PC-3 (cell line): ENCODE data around the gene SCD. TPM values are rescaled to one million over a fixed set of nuclear protein-coding genes. Genes with fewer than 3 reads are reported as not detected.

ENCODE experiments used
- ATAC-seq: fragments of 200-7000 bp; cut with Tn5 transposase; 2 replicates; pipeline ENCODE4 v1.9.1; 2020; ENCODE audit warnings: mild to moderate bottlenecking, moderate library complexity
- BruUV-seq: library from RNA; stranded (reverse); fragments of 400-500 nt; replicated peaks from 2 replicates; lab custom pipeline; 2021; lab: Mats Ljungman, UMichigan
- CTCF ChIA-PET: fragments of 300-600 bp; sonication (Branson Sonifier 250); formaldehyde crosslinking; loops from one replicate; lab custom pipeline; 2022; ENCODE audit warnings: antibody characterized with exemption; lab: Charles Lee
- POLR2A ChIA-PET: fragments of 300-600 bp; sonication (Branson Sonifier 250); formaldehyde crosslinking; loops from one replicate; lab custom pipeline; 2022; ENCODE audit warnings: antibody characterized with exemption; ENCODE audit not compliant: unreplicated experiment; lab: Charles Lee
- DNase-seq: peaks from one replicate; pipeline ENCODE4 v3.0.0-alpha.2; 2015
- H2AFZ ChIP-seq: fragments of 300-600 bp; sonication (generic); 2 replicates; pipeline ENCODE4 v1.6.0; 2016; ENCODE audit warnings: antibody characterized with exemption, low read length
- H3F3A ChIP-seq: fragments of 300-600 bp; sonication (generic); one replicate; pipeline ENCODE4 v1.6.0; 2017; ENCODE audit warnings: antibody characterized with exemption, low read length, control low read depth, mild to moderate bottlenecking; ENCODE audit not compliant: unreplicated experiment
- H3K27ac ChIP-seq: fragments of 300-600 bp; sonication (generic); 2 replicates; pipeline ENCODE4 v1.5.1; 2016; ENCODE audit warnings: mild to moderate bottlenecking, low read length
- H3K27me3 ChIP-seq: fragments of 300-600 bp; sonication (generic); 2 replicates; pipeline ENCODE4 v1.6.1; 2016; ENCODE audit warnings: low read length, mixed read lengths
- H3K36me3 ChIP-seq: fragments of 300-600 bp; sonication (generic); 2 replicates; pipeline ENCODE4 v1.6.1; 2016; ENCODE audit warnings: low read depth, mixed run types, low read length, mixed read lengths
- H3K4me1 ChIP-seq: fragments of 300-600 bp; sonication (generic); 2 replicates; pipeline ENCODE4 v1.5.1; 2016; ENCODE audit warnings: low read length; ENCODE audit not compliant: insufficient read depth
- H3K4me2 ChIP-seq: fragments of 300-600 bp; sonication (generic); 2 replicates; pipeline ENCODE4 v1.6.0; 2016; ENCODE audit warnings: low read length
- H3K4me3 ChIP-seq: fragments of 300-600 bp; sonication (generic); 2 replicates; pipeline ENCODE4 v1.5.1; 2016; ENCODE audit warnings: mild to moderate bottlenecking, low read length, mixed read lengths
- H3K79me2 ChIP-seq: fragments of 300-600 bp; sonication (generic); 2 replicates; pipeline ENCODE4 v1.6.1; 2017; ENCODE audit warnings: low read length, mixed read lengths
- H3K9ac ChIP-seq: fragments of 300-600 bp; sonication (generic); 2 replicates; pipeline ENCODE4 v1.6.0; 2016; ENCODE audit warnings: mild to moderate bottlenecking, low read length
- H3K9me2 ChIP-seq: fragments of 300-600 bp; sonication (generic); replicated peaks from 2 replicates; pipeline ENCODE4 v1.6.1; 2016; ENCODE audit warnings: mixed run types, low read length, mixed read lengths
- H3K9me3 ChIP-seq: fragments of 300-600 bp; sonication (generic); 2 replicates; pipeline ENCODE4 v1.6.1; 2016; ENCODE audit warnings: low read length, mixed read lengths
- H4K20me1 ChIP-seq: fragments of 300-600 bp; sonication (generic); 2 replicates; pipeline ENCODE4 v1.6.1; 2016; ENCODE audit warnings: low read length, mixed read lengths
- EZH2 ChIP-seq: fragments of 300-600 bp; sonication (generic); IDR thresholded peaks from one replicate; pipeline ENCODE4 v1.6.1; 2017; ENCODE audit warnings: antibody characterized with exemption, mild to moderate bottlenecking, low read length; ENCODE audit not compliant: unreplicated experiment
- EZH2phosphoT487 ChIP-seq: fragments of 300-600 bp; sonication (generic); IDR thresholded peaks from 2 replicates; pipeline ENCODE4 v1.6.1; 2018; ENCODE audit warnings: mild to moderate bottlenecking, antibody characterized with exemption, low read length, borderline replicate concordance
- intact Hi-C: fragments of 100-400 bp; cut with micrococcal nuclease; formaldehyde crosslinking; loops from 2 replicates; pipeline ENCODE4 v1.9.0; 2023
- total RNA-seq: library from RNA; depleted of rRNA; stranded (reverse); fragments of >200 nt; gene quantifications from 2 replicates; pipeline ENCODE4 v1.2.3, GENCODE V29; 2014
- TF ChIP-seq, protein P1 (sequence below): fragments of 300-600 bp; sonication (generic); conservative IDR thresholded peaks from 2 replicates; pipeline ENCODE4 v1.5.1; 2017; ENCODE audit warnings: antibody characterized with exemption, low read depth, mild to moderate bottlenecking, low read length

Gene SCD
- total RNA-seq, 1 experiment from 2014 or later: 121 TPM

DNA sequence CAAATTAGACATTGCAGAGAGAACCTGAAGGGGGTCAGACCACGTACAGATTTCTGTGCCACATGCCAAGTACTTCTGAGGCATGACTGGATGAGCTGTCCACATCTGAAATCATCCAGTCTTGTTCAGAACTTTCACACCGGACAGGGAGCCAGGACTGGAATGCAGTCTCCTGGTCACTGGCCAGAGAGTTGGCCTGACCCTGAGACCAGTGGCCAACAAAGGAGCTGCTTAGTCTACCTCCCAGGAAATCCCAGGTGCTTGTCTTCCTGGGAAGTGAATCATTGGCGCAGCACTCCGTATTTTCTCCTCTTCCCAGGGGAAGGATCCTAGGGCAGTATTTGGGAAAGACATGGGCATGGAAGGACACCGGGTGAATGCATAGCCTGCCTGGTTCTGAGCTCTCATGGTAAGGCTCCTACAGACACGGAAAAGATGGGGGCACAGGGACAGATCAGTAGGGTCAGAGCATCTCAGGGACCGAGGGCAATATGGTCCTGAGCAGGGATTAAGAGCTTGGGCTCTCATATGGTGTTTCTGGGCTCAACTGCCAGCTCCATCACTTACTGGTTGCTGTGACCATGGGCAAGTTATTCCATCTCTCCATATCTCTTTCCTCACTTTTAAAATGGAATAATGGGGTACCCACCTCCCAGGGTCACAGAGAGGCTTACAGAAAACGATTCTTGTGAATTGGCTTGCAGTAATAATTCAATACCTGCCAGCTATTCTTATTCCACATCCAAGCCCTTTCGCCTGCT, 1.3 kb upstream of the SCD start:
- Histone ChIP-seq H3K4me2 (peak overlapping the region; percentile 90), H3K9ac (peak overlapping the region; percentile 61), H3K4me1 (peaks cover 28% of the 10 kb centered on the region), H3K9me2 (no peaks in the 10 kb centered on the region), H3K27ac (peak overlapping the region; percentile 47), H3K9me3 (no peaks in the 10 kb centered on the region), H3K4me3 (peak overlapping the region; percentile 96), H4K20me1 (peaks cover 27% of the 10 kb centered on the region), H3K79me2 (peaks cover 38% of the 10 kb centered on the region), H2AFZ (peak overlapping the region; percentile 72; the same call in 1 of the 2 replicates), H3K27me3 (no peaks in the 10 kb centered on the region), H3K36me3 (peaks cover 27% of the 10 kb centered on the region), H3F3A (no peaks in the 10 kb centered on the region)
- ATAC-seq (peak; percentile 22), DNase-seq (peak; percentile 38)
- ChIA-PET CTCF (interaction anchor here (0.5 to 1.7 kb wide), 4 partner anchors 32 to 176 kb away, joined by 3 to 5 read pairs (median 4); no protein-coding TSS in a partner anchor), POLR2A (interaction anchor here (1.0 to 1.6 kb wide), 2 partner anchors 25 to 28 kb away, joined by 3 to 31 read pairs; no protein-coding TSS in a partner anchor)
- TSS peak; percentile 88 for BruUV-seq
- TF ChIP-seq EZH2 (no peak), EZH2phosphoT487 (no peak)
- TF ChIP-seq, protein P1, sequence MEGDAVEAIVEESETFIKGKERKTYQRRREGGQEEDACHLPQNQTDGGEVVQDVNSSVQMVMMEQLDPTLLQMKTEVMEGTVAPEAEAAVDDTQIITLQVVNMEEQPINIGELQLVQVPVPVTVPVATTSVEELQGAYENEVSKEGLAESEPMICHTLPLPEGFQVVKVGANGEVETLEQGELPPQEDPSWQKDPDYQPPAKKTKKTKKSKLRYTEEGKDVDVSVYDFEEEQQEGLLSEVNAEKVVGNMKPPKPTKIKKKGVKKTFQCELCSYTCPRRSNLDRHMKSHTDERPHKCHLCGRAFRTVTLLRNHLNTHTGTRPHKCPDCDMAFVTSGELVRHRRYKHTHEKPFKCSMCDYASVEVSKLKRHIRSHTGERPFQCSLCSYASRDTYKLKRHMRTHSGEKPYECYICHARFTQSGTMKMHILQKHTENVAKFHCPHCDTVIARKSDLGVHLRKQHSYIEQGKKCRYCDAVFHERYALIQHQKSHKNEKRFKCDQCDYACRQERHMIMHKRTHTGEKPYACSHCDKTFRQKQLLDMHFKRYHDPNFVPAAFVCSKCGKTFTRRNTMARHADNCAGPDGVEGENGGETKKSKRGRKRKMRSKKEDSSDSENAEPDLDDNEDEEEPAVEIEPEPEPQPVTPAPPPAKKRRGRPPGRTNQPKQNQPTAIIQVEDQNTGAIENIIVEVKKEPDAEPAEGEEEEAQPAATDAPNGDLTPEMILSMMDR: no peak
- intact Hi-C loops: loop anchor here (2.0 to 5.0 kb wide), 3 partner anchors 25 to 177 kb away; no protein-coding TSS in a partner anchor

DNA sequence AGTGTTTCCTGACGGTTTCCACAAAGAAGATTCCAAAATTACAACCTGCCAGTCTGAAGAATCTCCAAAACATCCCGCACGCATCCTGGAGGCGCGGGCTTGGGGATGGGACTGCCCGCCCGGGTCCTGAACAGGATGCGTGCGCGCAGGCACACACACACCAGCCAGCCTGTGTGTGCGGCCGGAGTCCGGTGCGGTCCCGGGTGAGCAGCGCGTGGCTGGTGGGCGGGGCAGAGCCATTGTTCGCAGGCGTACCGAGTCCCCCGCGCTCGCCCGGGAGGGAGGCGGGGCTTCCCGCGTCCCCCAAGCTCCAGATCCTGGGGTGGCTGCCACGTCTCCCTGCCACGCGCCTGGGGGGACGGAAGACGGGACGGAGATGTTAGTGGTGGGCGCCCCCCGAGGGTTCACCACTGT, 675 bp upstream of the SCD start:
- ATAC-seq (peak; percentile 43), DNase-seq (peak; percentile 41)
- Histone ChIP-seq H3F3A (no peaks in the 10 kb centered on the region), H3K9me3 (no peaks in the 10 kb centered on the region), H2AFZ (peak overlapping the region; percentile 72), H3K4me2 (peak overlapping the region; percentile 90), H3K36me3 (peaks cover 32% of the 10 kb centered on the region), H3K27ac (peak overlapping the region; percentile 47), H3K9ac (peak overlapping the region; percentile 61), H3K4me3 (peak overlapping the region; percentile 96), H3K9me2 (no peaks in the 10 kb centered on the region), H4K20me1 (peaks cover 33% of the 10 kb centered on the region), H3K4me1 (peaks cover 28% of the 10 kb centered on the region), H3K27me3 (no peaks in the 10 kb centered on the region), H3K79me2 (peaks cover 44% of the 10 kb centered on the region)
- no TSS peak for BruUV-seq
- ChIA-PET CTCF (interaction anchor here (0.6 to 1.7 kb wide), 3 partner anchors 24 to 174 kb away, joined by 3 to 21 read pairs (median 5); no protein-coding TSS in a partner anchor), POLR2A (interaction anchor here (0.7 to 1.6 kb wide), 4 partner anchors 19 to 61 kb away, joined by 3 to 31 read pairs (median 21); no protein-coding TSS in a partner anchor)
- intact Hi-C loops: loop anchor here (2.0 to 5.0 kb wide), 3 partner anchors 24 to 176 kb away; no protein-coding TSS in a partner anchor
- TF ChIP-seq, protein P1: no peak
- TF ChIP-seq EZH2 (no peak), EZH2phosphoT487 (no peak)
